ENCODE measurements around the gene COL20A1. TPM values are rescaled to one million over a fixed set of nuclear protein-coding genes. Genes with fewer than 3 reads are reported as not detected.
A peak's percentile ranks its signal among the peaks of the same experiment; 100 is the strongest.

COL20A1 gene
- total and polyA plus RNA-seq, 12 donors, result 0.26 to 0.30 TPM; not detected in 10

GRCh38 chr20:63269724-63270123, 23.3 kb upstream of the COL20A1 start:
- ATAC-seq, result no peak
- Histone ChIP-seq H3K27me3 (peaks cover 0 to 30% (median 26%) of the 10 kb centered on the region in 7 donors), H3K36me3 (no peaks in the 10 kb centered on the region), H3K4me3 (no peak overlapping the region), H3K4me1 (peaks cover 5 to 24% (median 21%) of the 10 kb centered on the region in 9 donors), H3K27ac (no peak overlapping the region), H3K9me3 (no peaks in the 10 kb centered on the region)
- TF ChIP-seq, protein P1, sequence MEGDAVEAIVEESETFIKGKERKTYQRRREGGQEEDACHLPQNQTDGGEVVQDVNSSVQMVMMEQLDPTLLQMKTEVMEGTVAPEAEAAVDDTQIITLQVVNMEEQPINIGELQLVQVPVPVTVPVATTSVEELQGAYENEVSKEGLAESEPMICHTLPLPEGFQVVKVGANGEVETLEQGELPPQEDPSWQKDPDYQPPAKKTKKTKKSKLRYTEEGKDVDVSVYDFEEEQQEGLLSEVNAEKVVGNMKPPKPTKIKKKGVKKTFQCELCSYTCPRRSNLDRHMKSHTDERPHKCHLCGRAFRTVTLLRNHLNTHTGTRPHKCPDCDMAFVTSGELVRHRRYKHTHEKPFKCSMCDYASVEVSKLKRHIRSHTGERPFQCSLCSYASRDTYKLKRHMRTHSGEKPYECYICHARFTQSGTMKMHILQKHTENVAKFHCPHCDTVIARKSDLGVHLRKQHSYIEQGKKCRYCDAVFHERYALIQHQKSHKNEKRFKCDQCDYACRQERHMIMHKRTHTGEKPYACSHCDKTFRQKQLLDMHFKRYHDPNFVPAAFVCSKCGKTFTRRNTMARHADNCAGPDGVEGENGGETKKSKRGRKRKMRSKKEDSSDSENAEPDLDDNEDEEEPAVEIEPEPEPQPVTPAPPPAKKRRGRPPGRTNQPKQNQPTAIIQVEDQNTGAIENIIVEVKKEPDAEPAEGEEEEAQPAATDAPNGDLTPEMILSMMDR (IDR thresholded peaks at IDR 0.05), result no peak
- DNase-seq, result no peak
- intact Hi-C loops (cut with DNase I), result loop anchor here in 1 of 10 donors (5.0 kb wide), 1 partner anchor 52 kb away; the partner anchor contains the start of gene YTHDF1
- WGBS, 2 donors, result 93 to 94% methylated on average over 9 of the region's 9 CpGs

- Histone ChIP-seq H3K27ac (no peak overlapping the region), H3K9me3 (no peaks in the 10 kb centered on the region), H3K4me3 (no peak overlapping the region), H3K27me3 (peaks cover 0 to 21% (median 16%) of the 10 kb centered on the region in 7 donors), H3K4me1 (peaks cover 5 to 29% (median 21%) of the 10 kb centered on the region in 9 donors), H3K36me3 (peaks cover 0 to 9% (median 0%) of the 10 kb centered on the region in 9 donors)
- TF ChIP-seq, protein P1 (IDR thresholded peaks at IDR 0.05), result no peak
- WGBS, 2 donors, result 90 to 93% methylated on average over 9 of the region's 9 CpGs
- no peak for ATAC-seq
- intact Hi-C loops (cut with DNase I), result loop anchor here in 1 of 10 donors (5.0 kb wide), 1 partner anchor 53 kb away; the partner anchor contains the start of gene YTHDF1
- DNase-seq, result no peak
Observed at GRCh38 chr20:63270606-63271325, 22.2 kb upstream of the COL20A1 start.

GRCh38 chr20:63272105-63273058, 20.6 kb upstream of the COL20A1 start, which contains the start of gene ARFGAP1:
ARFGAP1 (plus strand) TSS chr20:63272813; CDS start chr20:63275581, 2,768 bp downstream.
- Histone ChIP-seq H3K36me3 (peaks cover 0 to 25% (median 2%) of the 10 kb centered on the region in 9 donors), H3K9me3 (no peaks in the 10 kb centered on the region), H3K4me3 (peak within 1 kb of the TSS; percentile 76 to 98 (median 86)), H3K27me3 (peaks cover 0 to 8% (median 4%) of the 10 kb centered on the region in 7 donors), H3K4me1 (peaks cover 5 to 29% (median 21%) of the 10 kb centered on the region in 9 donors), H3K27ac (peak within 1 kb of the TSS in 9 of 10 donors; percentile 58 to 84 (median 73))
- TF ChIP-seq, protein P1 (IDR thresholded peaks at IDR 0.05), result no peak
- WGBS, 2 donors, result 1% methylated on average over 70 to 97 of the region's 97 CpGs
- ATAC-seq (peak; percentile 92 to 98 (median 98)), DNase-seq (peak; percentile 91 to 92)
- intact Hi-C loops (cut with DNase I), result loop anchor here in 1 of 10 donors (5.0 kb wide), 1 partner anchor 55 kb away; the partner anchor contains the start of gene YTHDF1

Measured in heart right ventricle (tissue), 16 donors.